ENCODE data around the gene HEXIM2.

Gene HEXIM2

GRCh38 chr17:45128989-45129388 is 32.7 kb upstream of the HEXIM2 start:
- ChIA-PET POLR2A (interaction anchor here (0.6 to 2.4 kb wide), 4 partner anchors 20 to 68 kb away, joined by 3 to 17 read pairs (median 4); partner anchors contain the start of genes HEXIM1, HEXIM2 and NMT1), CTCF (interaction anchor here (0.6 to 6.2 kb wide), 11 partner anchors 10 to 208 kb away, joined by 3 to 24 read pairs (median 4); no protein-coding TSS in a partner anchor)
- Histone ChIP-seq H3K36me3 (ENCODE audit: control insufficient read depth in 2 of 2, insufficient read depth in 1 of 2, low read length in 2 of 2) (0 out of 3 replicates have a peak, but pooled peaks cover 0 to 4% of the 10 kb centered on the region in 2 experiments), H3K4me1 (ENCODE audit: control insufficient read depth, insufficient read depth, low read length) (peaks cover 7% of the 10 kb centered on the region), H3K27ac (ENCODE audit: extremely low read depth, low read depth, low read length) (no peak overlapping the region), H3K9me3 (ENCODE audit: control insufficient read depth, insufficient read depth, low read depth, low read length) (no peaks in the 10 kb centered on the region), H3K4me3 (ENCODE audit: low read depth, low read length) (no peak overlapping the region)
- TF ChIP-seq ZNF664 (tag by site-specific recombination; IDR thresholded peaks at IDR 0.05) = peak; percentile 91
- peak; percentile 98 for TF ChIP-seq ZNF121 (tag by site-specific recombination; IDR thresholded peaks at IDR 0.05)
- no peak for TF ChIP-seq ZFP69B (tag by site-specific recombination; IDR thresholded peaks at IDR 0.05)

- Histone ChIP-seq H3K27ac (ENCODE audit: extremely low read depth, low read depth, low read length) (no peak overlapping the region), H3K4me3 (ENCODE audit: low read depth, low read length) (no peak overlapping the region), H3K4me1 (ENCODE audit: control insufficient read depth, insufficient read depth, low read length) (peaks cover 3% of the 10 kb centered on the region), H3K36me3 (ENCODE audit: control insufficient read depth in 2 of 2, insufficient read depth in 1 of 2, low read length in 2 of 2) (0 out of 3 replicates have a peak, but pooled peaks cover 0 to 4% of the 10 kb centered on the region in 2 experiments), H3K9me3 (ENCODE audit: control insufficient read depth, insufficient read depth, low read depth, low read length) (no peaks in the 10 kb centered on the region)
- ChIA-PET POLR2A (interaction anchor here (0.6 to 2.4 kb wide), 4 partner anchors 20 to 68 kb away, joined by 3 to 17 read pairs (median 4); partner anchors contain the start of genes HEXIM1, HEXIM2 and NMT1), CTCF (interaction anchor here (0.6 to 6.2 kb wide), 12 partner anchors 13 to 355 kb away, joined by 3 to 24 read pairs (median 4); no protein-coding TSS in a partner anchor)
- TF ChIP-seq ZNF174 (tag by site-specific recombination; IDR thresholded peaks at IDR 0.05) (no peak), ZNF664 (tag by site-specific recombination; IDR thresholded peaks at IDR 0.05) (no peak), GLIS1 (tag by site-specific recombination; IDR thresholded peaks at IDR 0.05) (peak; percentile 83), ZNF785 (tag by site-specific recombination; IDR thresholded peaks at IDR 0.05) (no peak), ZNF843 (tag by site-specific recombination; IDR thresholded peaks at IDR 0.05) (no peak), HIC1 (tag by site-specific recombination; IDR thresholded peaks at IDR 0.05) (no peak), SETDB1 (IDR thresholded peaks at IDR 0.05; ENCODE audit: insufficient read length, low read length) (no peak), ZNF202 (tag by site-specific recombination; IDR thresholded peaks at IDR 0.05; ENCODE audit: borderline replicate concordance) (no peak), ZBTB20 (tag by site-specific recombination; IDR thresholded peaks at IDR 0.05) (no peak), ZNF112 (tag by site-specific recombination; IDR thresholded peaks at IDR 0.05) (no peak), ZIC2 (tag by site-specific recombination; IDR thresholded peaks at IDR 0.05) (peak; percentile 26; the same call in 1 of the 2 replicates), ZNF184 (tag by site-specific recombination; IDR thresholded peaks at IDR 0.05) (no peak), ZNF629 (tag by site-specific recombination; IDR thresholded peaks at IDR 0.05) (no peak), ZNF529 (tag by site-specific recombination; IDR thresholded peaks at IDR 0.05; ENCODE audit: insufficient replicate concordance) (no peak), BCL11B (tag by site-specific recombination; IDR thresholded peaks at IDR 0.05; ENCODE audit: low read depth) (no peak), ZNF148 (tag by site-specific recombination; IDR thresholded peaks at IDR 0.05; ENCODE audit: borderline replicate concordance) (no peak), ZNF549 (tag by site-specific recombination; IDR thresholded peaks at IDR 0.05) (no peak), INSM2 (tag by site-specific recombination; IDR thresholded peaks at IDR 0.05) (no peak), ZNF280D (tag by site-specific recombination; IDR thresholded peaks at IDR 0.05) (no peak), HOXC10 (CRISPR knock-in tag; IDR thresholded peaks at IDR 0.05) (no peak), ZSCAN4 (tag by site-specific recombination; IDR thresholded peaks at IDR 0.05) (no peak), ZNF248 (tag by site-specific recombination; IDR thresholded peaks at IDR 0.05) (no peak)
Observed at GRCh38 chr17:45129426-45129939, 32.2 kb upstream of the HEXIM2 start.

Data from HEK293 (cell line).